ENCODE data around the gene CHCHD6.
"Not testable (repeated sequence)": the region's sequence is repeated elsewhere in the genome, so short reads cannot be mapped to it uniquely, and the experiment has no call there.

CHCHD6 gene

DNA sequence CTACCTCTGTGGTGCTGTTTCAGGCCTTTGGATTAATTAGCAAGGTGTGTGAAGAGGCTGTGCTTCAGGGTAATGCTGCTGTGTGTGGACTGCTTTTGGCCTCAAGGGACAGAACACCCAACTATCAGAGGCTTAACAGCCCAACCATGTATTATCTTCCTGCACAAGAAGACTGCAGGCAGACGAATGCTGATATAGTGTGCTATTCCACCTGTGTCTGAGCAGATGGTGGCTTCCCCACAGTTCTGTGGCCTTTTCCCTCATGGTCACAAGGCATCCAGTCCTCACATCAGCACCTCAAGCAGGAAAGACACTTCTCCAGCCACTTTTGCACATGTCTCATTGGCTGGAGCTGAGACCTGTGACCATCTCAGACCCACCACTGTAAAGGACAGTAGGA is 76.6 kb downstream of the CHCHD6 start:
- DNase-seq: no peak

- DNase-seq: no peak
Observed at GRCh38 chr3:126781406-126781805, 77.4 kb downstream of the CHCHD6 start.

GRCh38 chr3:126781889-126782491 is 78.0 kb downstream of the CHCHD6 start:
- DNase-seq: no peak

DNA sequence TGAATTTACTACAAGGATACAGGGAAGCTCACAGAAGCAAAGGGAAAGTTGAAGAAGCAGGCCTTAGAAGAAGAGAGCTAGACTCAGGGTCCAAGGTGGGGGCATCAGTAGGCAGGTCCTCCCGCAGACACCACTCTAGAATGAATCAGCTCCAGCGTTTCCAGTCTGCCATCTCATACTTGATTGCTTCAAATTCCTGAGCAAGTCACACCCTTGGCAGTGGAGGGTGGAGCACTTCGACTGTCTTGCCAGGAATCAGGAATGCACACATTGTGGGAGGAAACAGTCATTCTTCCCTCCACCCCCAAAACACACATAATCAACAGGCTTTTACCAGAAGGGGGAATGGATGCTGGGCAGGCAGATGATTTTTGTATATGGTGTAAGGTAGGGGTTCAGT is 78.5 kb downstream of the CHCHD6 start:
- no peak for DNase-seq

DNA sequence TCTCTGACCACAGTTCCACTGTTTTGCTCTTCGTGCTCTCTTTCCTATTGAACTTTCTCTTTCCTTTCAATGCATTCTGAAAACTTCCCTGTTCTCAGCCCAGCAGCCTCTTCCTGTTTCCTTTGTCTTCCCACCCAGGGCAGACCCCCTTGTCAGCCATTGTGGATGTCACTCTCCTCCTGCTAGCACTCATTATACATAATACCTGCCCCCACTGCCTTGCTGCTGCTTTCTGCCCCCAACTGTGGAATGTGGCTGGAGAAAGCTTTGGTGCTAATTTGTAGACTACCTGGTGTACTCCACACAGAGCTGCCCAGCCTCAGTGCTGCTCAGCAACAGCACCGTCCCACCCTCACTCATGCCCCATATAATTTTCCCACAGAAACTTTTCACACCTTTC is 80.2 kb downstream of the CHCHD6 start:
- DNase-seq: no peak

DNA sequence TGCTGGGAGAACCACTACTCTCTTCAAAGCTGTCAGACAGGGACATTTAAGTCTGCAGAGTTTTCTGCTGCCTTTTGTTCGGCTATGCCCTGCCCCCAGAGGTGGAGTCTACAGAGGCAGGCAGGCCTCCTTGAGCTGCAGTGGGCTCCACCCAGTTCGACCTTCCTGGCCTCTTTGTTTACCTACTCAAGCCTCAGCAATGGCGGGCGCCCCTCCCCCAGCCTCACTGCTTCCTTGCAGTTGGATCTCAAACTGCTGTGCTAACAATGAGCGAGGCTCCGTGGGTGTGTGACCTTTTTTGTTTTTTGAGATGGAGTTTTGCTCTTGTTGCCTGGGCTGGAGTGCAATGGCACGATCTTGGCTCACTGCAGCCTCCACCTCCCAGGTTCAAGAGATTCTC is 87.3 kb downstream of the CHCHD6 start:
- not testable (repeated sequence) for DNase-seq

GRCh38 chr3:126792998-126793397 is 89.0 kb downstream of the CHCHD6 start:
- no peak for DNase-seq

DNA sequence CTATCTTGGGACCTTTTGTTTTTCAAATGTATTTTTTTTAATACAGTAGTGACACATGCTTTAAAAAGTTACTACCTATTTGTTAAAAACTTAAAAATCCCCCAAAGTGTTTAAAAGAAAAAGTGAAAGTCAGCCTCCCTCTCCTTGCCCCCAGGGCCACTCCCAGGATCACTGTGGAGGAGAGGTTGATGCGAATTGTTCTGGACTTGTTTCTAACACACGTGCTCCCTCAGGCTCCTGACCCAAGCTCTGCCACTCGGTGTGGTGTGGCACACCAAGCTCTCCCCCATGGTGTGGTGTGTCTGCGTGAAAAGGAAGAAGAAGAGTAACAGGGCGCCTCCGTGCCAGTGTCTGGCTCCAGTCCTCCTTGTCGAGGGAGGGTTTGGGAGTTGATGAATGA is 93.5 kb downstream of the CHCHD6 start:
- DNase-seq: no peak

- no peak for DNase-seq
Observed at GRCh38 chr3:126798521-126798920, 94.5 kb downstream of the CHCHD6 start.

DNA sequence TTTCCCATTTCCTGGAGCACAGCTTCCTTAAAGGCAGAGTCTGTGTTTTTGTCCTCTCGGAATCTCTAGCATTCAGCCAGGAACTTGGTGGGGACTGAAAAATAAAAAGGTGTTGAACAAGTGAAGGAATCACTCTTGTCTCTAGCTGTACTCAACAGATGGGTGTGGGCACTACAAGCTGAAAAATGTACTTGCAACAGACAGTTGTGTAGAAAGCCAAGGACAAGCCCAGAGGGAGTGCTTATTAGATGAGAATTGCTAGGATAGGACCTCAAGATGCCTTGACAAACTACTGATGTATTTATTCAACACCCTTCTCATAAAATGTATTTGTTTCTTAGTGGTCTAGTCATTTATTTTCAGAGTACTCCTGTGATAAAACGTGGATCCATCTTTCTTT is 95.1 kb downstream of the CHCHD6 start:
- DNase-seq: no peak

- DNase-seq: not testable (repeated sequence)
Observed at GRCh38 chr3:126801312-126801711, 97.3 kb downstream of the CHCHD6 start.

- DNase-seq: no peak
Observed at GRCh38 chr3:126807795-126808194, 103.8 kb downstream of the CHCHD6 start.

GRCh38 chr3:126811530-126811929 is 107.5 kb downstream of the CHCHD6 start:
- DNase-seq: no peak

DNA sequence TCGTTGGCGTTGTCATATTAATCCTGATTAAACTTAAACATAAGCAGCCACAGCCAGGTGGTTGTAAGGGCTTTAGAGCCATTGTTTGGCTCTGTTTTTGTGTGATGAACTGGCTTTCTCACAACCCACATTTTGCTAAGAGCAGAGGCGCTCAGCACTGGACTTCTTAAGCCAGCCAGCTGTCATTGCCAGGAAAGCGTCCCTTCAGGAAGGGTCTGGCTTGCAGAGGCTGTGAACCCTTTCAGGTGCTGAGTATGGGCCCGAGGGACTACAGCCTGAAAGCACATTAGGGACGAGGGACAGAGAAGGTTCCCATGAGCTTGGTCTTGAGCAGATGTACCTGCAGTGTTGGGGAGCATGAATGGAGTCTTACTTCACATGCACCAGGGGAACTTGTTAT is 112.3 kb downstream of the CHCHD6 start:
- DNase-seq: no peak

- DNase-seq: peak; percentile 59
Observed at GRCh38 chr3:126816986-126817777, 113.1 kb downstream of the CHCHD6 start.

GRCh38 chr3:126817781-126818180 is 113.7 kb downstream of the CHCHD6 start:
- no peak for DNase-seq

DNA sequence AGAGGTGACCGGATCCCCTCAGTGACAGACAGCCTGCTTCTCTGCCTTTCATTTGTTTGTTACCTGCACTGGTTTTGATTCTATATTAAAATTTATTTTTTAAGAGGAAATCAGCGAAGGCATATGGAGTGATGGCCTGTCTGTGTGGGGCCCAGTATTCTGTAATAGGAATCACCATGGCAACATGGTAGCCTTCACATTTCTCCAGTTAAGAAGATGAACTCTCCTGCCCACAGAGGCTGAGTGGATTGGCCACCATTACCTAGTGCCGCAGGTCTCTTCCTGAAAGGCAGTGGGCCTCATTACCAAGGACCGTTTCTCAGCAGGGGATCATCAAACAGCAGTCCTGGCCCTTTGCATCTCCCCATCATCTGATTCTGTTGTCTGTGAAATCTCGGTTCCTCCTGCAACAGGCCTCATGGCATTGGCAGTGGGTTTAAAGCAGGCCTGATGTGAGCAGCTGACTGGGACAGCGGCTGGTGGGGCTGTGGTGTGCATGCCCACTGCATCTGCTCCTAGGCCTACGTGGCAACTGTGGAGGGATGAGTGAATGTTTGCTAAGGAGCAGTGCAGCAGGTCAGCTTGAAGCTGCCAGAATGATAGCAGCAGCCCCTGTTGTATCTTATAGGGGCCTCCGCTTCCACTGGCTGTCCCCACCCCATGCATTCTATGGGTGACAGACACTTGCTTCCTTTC is 114.5 kb downstream of the CHCHD6 start:
- DNase-seq: no peak

- no peak for DNase-seq
Observed at GRCh38 chr3:126826693-126827092, 122.7 kb downstream of the CHCHD6 start.

- DNase-seq: no peak
Observed at GRCh38 chr3:126827121-126827520, 123.1 kb downstream of the CHCHD6 start.

DNA sequence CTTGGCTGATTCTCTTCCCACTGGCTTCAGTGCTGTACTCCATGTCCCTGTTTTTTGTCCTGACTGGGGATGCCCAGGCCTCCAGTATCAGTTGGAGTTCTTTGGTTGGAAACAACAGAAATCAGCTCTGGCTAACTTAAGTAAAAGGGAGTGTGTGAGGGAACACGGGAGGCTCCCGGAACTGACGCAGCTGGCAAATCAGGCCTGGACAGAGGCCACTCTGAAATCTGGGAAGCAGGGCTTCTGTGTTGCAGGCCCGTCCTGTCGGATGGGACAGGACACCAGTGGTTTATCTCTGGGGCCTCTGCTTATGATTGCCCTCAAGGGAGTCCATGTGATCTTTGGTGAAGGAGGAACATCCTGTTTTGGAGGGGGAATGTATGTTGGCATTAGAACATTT is 124.3 kb downstream of the CHCHD6 start:
- DNase-seq: no peak

DNA sequence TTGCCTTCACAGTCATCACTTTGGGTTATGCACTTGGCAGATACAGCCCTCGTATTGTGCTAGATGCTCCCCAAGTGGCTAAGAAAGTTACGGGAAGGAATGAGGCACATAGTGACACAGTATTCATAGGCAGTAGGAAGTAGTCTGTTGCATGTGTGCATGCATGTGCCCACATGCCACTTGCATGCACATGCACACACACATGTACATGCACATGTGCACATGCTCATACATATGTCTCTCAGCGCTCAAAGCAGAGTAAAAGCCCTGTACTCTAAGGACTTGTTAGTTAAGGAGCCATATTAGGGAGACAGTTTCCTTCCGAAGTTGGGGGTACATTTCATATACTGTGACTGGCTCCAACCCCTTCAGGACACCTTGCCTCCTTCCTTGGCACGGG is 128.9 kb downstream of the CHCHD6 start:
- DNase-seq: no peak

GRCh38 chr3:126834596-126835471 is 130.8 kb downstream of the CHCHD6 start:
- no peak for DNase-seq

Data from NCI-H187 treated with DMSO at 0.1 percent for 48 hours (cell line).